Tibial nerve (tissue), 4 donors: Measurements from ENCODE around the gene MDP1. TPM values are rescaled to one million over a fixed set of nuclear protein-coding genes. Genes with fewer than 3 reads are reported as not detected.
A peak's percentile ranks its signal among the peaks of the same experiment; 100 is the strongest.

ENCODE experiments used
- DNase-seq, 2 donors: peaks; one replicate each; pipeline ENCODE4 v3.0.0-alpha.2; 2019; ENCODE audit warnings: low spot score in 2 of 2
- H3K27ac ChIP-seq, 4 donors: fragments of 200-600 bp; sonication (generic) in 3 of 4; one replicate each; pipeline ENCODE4 v1.5.1; 2017 to 2019; ENCODE audit warnings: mild to moderate bottlenecking in 1 of 4
- H3K27me3 ChIP-seq, 2 donors: fragments of 200-600 bp; sonication (generic) in 1 of 2; one replicate each; pipeline versions ENCODE4 v1.5.1 to v1.6.0; 2017 to 2019
- H3K36me3 ChIP-seq, 3 donors: fragments of 200-600 bp; sonication (generic); one replicate each; pipeline ENCODE4 v1.5.1; 2018 to 2019
- H3K4me1 ChIP-seq, 4 donors: fragments of 200-600 bp; sonication (generic) in 3 of 4; one replicate each; pipeline ENCODE4 v1.5.1; 2017 to 2019
- H3K4me3 ChIP-seq, 4 donors: fragments of 200-600 bp; sonication (generic) in 3 of 4; one replicate each; pipeline ENCODE4 v1.5.1; 2017 to 2019; ENCODE audit warnings: mild to moderate bottlenecking in 1 of 4, moderate library complexity in 1 of 4
- H3K9me3 ChIP-seq, 4 donors: fragments of 200-600 bp; sonication (generic) in 3 of 4; one replicate each; pipeline ENCODE4 v1.5.1; 2017 to 2019
- EP300 ChIP-seq, 2 donors: sonication (generic); formaldehyde crosslinking; IDR thresholded peaks; one replicate each; pipeline ENCODE4 v1.6.1; 2017; ENCODE audit warnings: antibody characterized with exemption in 2 of 2, mild to moderate bottlenecking in 1 of 2
- POLR2A ChIP-seq, 2 donors: fragments of 450-650 bp; IDR thresholded peaks; one replicate each; pipeline ENCODE4 v1.6.1; 2017; ENCODE audit warnings: antibody characterized with exemption in 2 of 2, mild to moderate bottlenecking in 2 of 2, moderate library complexity in 2 of 2
- WGBS, 2 donors: methylation state at CpG; one replicate each; pipeline ENCODE4 v1.1.5; 2018; 5-methylcytosine and 5-hydroxymethylcytosine counted together
- total RNA-seq, 4 donors: library from RNA; depleted of rRNA; stranded (reverse); fragments of >200 nt; gene quantifications; one replicate each; pipeline ENCODE4 v1.1.0, GENCODE V29; 2016
- TF ChIP-seq, protein P1 (sequence below), 5 experiments: fragments of 200-600 bp in 3 of 5; fragments of 450-650 bp in 2 of 5; sonication (generic) in 3 of 5; IDR thresholded peaks; one replicate each; pipeline ENCODE4 v1.5.1; 2016 to 2019; ENCODE audit warnings: antibody characterized with exemption in 5 of 5, mild to moderate bottlenecking in 3 of 5, moderate library complexity in 2 of 5

The MDP1 gene
- total RNA-seq, 4 donors from 2014 or later: 16.5 to 48.3 (median 28.9) TPM

GRCh38 chr14:24259282-24260025, 43.6 kb upstream of the MDP1 start:
- TF ChIP-seq POLR2A (IDR thresholded peaks at IDR 0.05): no peak
- Histone ChIP-seq H3K27me3 (no peaks in the 10 kb centered on the region), H3K36me3 (peaks cover 0 to 71% (median 0%) of the 10 kb centered on the region in 3 donors), H3K4me1 (peaks cover 0 to 12% (median 0%) of the 10 kb centered on the region in 4 donors), H3K27ac (peak overlapping the region in 2 of 4 donors; percentile 62 to 72), H3K9me3 (no peaks in the 10 kb centered on the region), H3K4me3 (peak overlapping the region in 1 of 4 donors; percentile 22)
- 54 to 63% methylated on average over 16 of the region's 16 CpGs for WGBS, 2 donors
- DNase-seq: no peak

- Histone ChIP-seq H3K27ac (peak overlapping the region in 2 of 4 donors; percentile 62 to 72), H3K4me3 (peak overlapping the region in 1 of 4 donors; percentile 22), H3K4me1 (peaks cover 0 to 12% (median 0%) of the 10 kb centered on the region in 4 donors), H3K27me3 (no peaks in the 10 kb centered on the region), H3K36me3 (peaks cover 0 to 71% (median 0%) of the 10 kb centered on the region in 3 donors), H3K9me3 (no peaks in the 10 kb centered on the region)
- 80 to 90% methylated on average over 11 to 18 of the region's 18 CpGs for WGBS, 2 donors
- DNase-seq: no peak
- TF ChIP-seq, protein P1, sequence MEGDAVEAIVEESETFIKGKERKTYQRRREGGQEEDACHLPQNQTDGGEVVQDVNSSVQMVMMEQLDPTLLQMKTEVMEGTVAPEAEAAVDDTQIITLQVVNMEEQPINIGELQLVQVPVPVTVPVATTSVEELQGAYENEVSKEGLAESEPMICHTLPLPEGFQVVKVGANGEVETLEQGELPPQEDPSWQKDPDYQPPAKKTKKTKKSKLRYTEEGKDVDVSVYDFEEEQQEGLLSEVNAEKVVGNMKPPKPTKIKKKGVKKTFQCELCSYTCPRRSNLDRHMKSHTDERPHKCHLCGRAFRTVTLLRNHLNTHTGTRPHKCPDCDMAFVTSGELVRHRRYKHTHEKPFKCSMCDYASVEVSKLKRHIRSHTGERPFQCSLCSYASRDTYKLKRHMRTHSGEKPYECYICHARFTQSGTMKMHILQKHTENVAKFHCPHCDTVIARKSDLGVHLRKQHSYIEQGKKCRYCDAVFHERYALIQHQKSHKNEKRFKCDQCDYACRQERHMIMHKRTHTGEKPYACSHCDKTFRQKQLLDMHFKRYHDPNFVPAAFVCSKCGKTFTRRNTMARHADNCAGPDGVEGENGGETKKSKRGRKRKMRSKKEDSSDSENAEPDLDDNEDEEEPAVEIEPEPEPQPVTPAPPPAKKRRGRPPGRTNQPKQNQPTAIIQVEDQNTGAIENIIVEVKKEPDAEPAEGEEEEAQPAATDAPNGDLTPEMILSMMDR (IDR thresholded peaks at IDR 0.05): no peak
- no peak for TF ChIP-seq POLR2A (IDR thresholded peaks at IDR 0.05)
Observed at GRCh38 chr14:24258548-24259265, 42.8 kb upstream of the MDP1 start.

DNA sequence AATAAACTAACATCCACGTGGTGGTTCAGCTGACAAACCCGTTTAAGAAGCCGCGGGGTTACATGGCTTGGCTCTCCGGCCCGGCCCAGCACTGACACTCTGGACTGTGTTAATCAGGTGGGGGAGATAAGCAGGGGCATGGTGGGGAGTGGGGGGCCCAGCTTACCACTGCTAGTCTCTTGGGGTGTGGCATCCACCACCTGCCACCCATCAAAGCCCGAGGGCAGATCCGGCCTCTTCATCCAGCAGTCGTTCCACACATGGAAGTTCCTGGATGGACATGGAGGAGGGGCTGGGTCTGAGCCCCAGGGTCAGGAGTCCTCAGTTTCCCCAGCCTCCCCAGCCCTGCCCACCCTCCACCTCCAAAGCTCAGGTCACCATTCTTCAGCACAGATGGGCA, 42.3 kb upstream of the MDP1 start:
- no peak for DNase-seq
- peak overlapping the region in 2 of 4 donors; percentile 62 to 72 for H3K27ac ChIP-seq
- peaks cover 0 to 71% (median 0%) of the 10 kb centered on the region in 3 donors for H3K36me3 ChIP-seq
- H3K4me1 ChIP-seq: peaks cover 0 to 12% (median 0%) of the 10 kb centered on the region in 4 donors
- WGBS, 2 donors: 76 to 84% methylated on average over 9 of the region's 9 CpGs
- no peak overlapping the region for H3K4me3 ChIP-seq
- no peaks in the 10 kb centered on the region for H3K27me3 ChIP-seq
- no peaks in the 10 kb centered on the region for H3K9me3 ChIP-seq
- no peak for TF ChIP-seq EP300 (IDR thresholded peaks at IDR 0.05)
- TF ChIP-seq, protein P1 (IDR thresholded peaks at IDR 0.05): no peak
- TF ChIP-seq POLR2A (IDR thresholded peaks at IDR 0.05): no peak

DNA sequence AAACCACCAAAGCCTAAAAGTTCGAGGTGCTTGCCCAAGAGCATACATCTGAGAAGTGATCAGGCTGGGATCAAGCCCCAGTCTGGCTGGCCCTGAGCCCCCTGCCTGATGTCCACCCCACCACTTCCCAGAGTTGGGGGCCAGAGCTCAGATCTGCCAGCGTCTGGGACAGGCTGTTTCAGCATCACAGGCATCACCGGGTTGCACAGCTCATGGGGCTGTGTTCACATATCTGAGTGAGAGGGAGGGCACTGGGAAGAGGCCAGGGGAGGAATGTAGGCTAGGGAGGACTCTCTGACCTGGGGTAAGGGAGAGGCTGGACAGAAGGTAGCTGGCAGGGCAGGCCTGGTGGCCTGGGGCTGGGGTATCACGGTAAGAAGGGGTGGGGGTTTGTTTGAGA, 41.1 kb upstream of the MDP1 start:
- Histone ChIP-seq H3K36me3 (peaks cover 0 to 79% (median 0%) of the 10 kb centered on the region in 3 donors), H3K9me3 (no peaks in the 10 kb centered on the region), H3K27me3 (no peaks in the 10 kb centered on the region), H3K27ac (peak overlapping the region in 1 of 4 donors; percentile 29), H3K4me1 (peaks cover 0 to 12% (median 0%) of the 10 kb centered on the region in 4 donors), H3K4me3 (no peak overlapping the region)
- no peak for DNase-seq
- WGBS, 2 donors: 63 to 68% methylated on average over 4 of the region's 4 CpGs
- TF ChIP-seq EP300 (IDR thresholded peaks at IDR 0.05): no peak
- no peak for TF ChIP-seq POLR2A (IDR thresholded peaks at IDR 0.05)
- TF ChIP-seq, protein P1 (IDR thresholded peaks at IDR 0.05): no peak

DNA sequence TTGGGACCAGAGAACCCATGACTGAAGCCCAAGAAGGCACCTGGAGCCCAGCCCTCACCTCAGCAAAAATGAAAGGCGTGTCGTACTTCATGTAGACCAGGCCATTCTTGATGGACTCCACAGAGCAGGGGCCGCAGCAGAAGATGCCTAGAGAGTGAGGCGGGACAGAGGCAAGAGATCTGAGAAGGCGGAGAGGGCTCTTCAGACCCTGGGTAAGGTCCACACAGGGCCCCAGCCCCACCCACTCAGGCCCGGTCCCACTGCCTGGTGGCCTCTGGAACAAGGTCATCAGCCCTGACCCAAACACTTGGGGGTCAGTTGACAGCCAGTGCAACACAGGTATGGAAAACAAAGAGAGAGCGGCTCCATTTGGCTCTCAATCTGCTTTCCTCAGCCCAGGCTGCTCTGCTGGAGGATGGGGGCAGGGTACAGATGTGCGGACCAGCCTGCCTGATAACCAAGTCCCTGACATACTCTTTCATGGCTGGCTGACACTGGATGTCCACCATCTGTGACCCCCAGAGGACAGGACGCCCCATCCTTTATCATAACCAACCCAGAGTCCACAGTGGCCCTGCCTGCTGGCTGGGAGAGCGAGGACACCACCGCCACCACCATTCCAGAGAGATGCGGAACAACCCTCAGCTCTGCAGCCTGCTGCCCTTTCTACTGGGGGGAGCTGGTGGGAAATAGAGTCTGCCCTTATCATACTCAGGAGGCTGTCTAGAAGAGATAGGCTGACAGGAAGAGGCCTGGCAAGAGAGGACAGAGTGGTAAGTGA, 40.3 kb upstream of the MDP1 start:
- peaks cover 0 to 71% (median 0%) of the 10 kb centered on the region in 3 donors for H3K36me3 ChIP-seq
- WGBS, 2 donors: 88 to 89% methylated on average over 10 to 12 of the region's 12 CpGs
- DNase-seq: no peak
- H3K4me3 ChIP-seq: no peak overlapping the region
- TF ChIP-seq, protein P1 (IDR thresholded peaks at IDR 0.05): no peak
- TF ChIP-seq EP300 (IDR thresholded peaks at IDR 0.05) (no peak), POLR2A (IDR thresholded peaks at IDR 0.05) (no peak)
- H3K4me1 ChIP-seq: peaks cover 0 to 12% (median 0%) of the 10 kb centered on the region in 4 donors
- no peaks in the 10 kb centered on the region for H3K27me3 ChIP-seq
- H3K27ac ChIP-seq: peak overlapping the region in 1 of 4 donors; percentile 29
- no peaks in the 10 kb centered on the region for H3K9me3 ChIP-seq
